ENCODE measurements around the gene COP1. TPM values are rescaled to one million over a fixed set of nuclear protein-coding genes. Genes with fewer than 3 reads are reported as not detected.

Gene COP1
- polyA plus RNA-seq, 3 donors = 44.0 to 74.2 (median 68.6) TPM

DNA sequence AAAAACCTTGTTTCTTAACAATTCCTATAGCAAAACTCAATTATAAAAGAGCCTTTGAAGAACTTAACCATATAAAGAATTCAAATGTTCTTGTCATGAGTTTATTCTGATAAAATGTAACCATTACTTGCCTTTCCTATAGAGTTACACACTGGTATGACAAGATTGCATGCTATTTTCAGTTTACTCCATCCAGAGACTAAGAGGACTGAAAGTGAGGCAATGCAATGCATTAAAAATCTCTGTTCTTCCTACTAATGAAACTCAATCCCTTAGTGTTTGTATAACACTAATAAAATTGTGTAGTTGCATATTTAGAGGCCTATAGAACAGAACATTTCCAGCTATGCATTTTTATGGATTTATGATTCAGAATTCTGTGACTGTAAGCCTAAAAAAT lies 88.1 kb downstream of the COP1 start:
- Mint-ChIP-seq H3K4me1 (no peaks in the 10 kb centered on the region), H3K27me3 (ENCODE audit: low read depth in 3 of 3) (peaks cover 0 to 2% (median 0%) of the 10 kb centered on the region in 3 donors), H3K9me3 (peaks cover 3 to 17% (median 7%) of the 10 kb centered on the region in 7 donors), H3K36me3 (peaks cover 36 to 56% of the 10 kb centered on the region in 2 donors), H3K4me3 (no peak overlapping the region), H3K27ac (no peak overlapping the region)
- H3K9ac ChIP-seq (ENCODE audit: insufficient read depth, low read length, poor library complexity, severe bottlenecking) = no peak overlapping the region
- no peaks in the 10 kb centered on the region for H3K4me1 ChIP-seq (ENCODE audit: control insufficient read depth in 1 of 2, insufficient read depth in 2 of 2, low read length in 2 of 2)
- no peak overlapping the region for H3K4me3 ChIP-seq (replicated peaks in 1 of 3; ENCODE audit: low read depth in 2 of 3, low read length in 3 of 3)
- peaks cover 0 to 6% of the 10 kb centered on the region in 2 donors for H3K9me3 ChIP-seq (replicated peaks in 1 of 2; ENCODE audit: control insufficient read depth in 1 of 2, insufficient read depth in 1 of 2, low read length in 2 of 2)
- peaks cover 64% of the 10 kb centered on the region for H4K20me1 ChIP-seq (ENCODE audit: insufficient read depth, low read length)
- H3K27ac ChIP-seq (ENCODE audit: low read depth in 1 of 2, low read length in 2 of 2) = no peak overlapping the region
- DNase-seq = no peak
- no peak overlapping the region for H2AFZ ChIP-seq (ENCODE audit: insufficient read depth, low read depth, low read length, poor library complexity, severe bottlenecking)
- peaks cover 8% of the 10 kb centered on the region for H3K79me2 ChIP-seq (ENCODE audit: insufficient read depth, low read length)
- H3K27me3 ChIP-seq (ENCODE audit: control insufficient read depth in 2 of 2, insufficient read depth in 2 of 2, low read length in 2 of 2) = no peaks in the 10 kb centered on the region
- H3K36me3 ChIP-seq (replicated peaks in 1 of 2; ENCODE audit: control insufficient read depth in 1 of 2, insufficient read depth in 2 of 2, low read length in 2 of 2) = peaks cover 36 to 69% of the 10 kb centered on the region in 2 donors
- H3K4me2 ChIP-seq (replicated peaks; ENCODE audit: extremely low read depth, low read length, poor library complexity, severe bottlenecking) = no peak overlapping the region
- intact Hi-C loops (cut with micrococcal nuclease) = no loop called here
- TF ChIP-seq, protein P1, sequence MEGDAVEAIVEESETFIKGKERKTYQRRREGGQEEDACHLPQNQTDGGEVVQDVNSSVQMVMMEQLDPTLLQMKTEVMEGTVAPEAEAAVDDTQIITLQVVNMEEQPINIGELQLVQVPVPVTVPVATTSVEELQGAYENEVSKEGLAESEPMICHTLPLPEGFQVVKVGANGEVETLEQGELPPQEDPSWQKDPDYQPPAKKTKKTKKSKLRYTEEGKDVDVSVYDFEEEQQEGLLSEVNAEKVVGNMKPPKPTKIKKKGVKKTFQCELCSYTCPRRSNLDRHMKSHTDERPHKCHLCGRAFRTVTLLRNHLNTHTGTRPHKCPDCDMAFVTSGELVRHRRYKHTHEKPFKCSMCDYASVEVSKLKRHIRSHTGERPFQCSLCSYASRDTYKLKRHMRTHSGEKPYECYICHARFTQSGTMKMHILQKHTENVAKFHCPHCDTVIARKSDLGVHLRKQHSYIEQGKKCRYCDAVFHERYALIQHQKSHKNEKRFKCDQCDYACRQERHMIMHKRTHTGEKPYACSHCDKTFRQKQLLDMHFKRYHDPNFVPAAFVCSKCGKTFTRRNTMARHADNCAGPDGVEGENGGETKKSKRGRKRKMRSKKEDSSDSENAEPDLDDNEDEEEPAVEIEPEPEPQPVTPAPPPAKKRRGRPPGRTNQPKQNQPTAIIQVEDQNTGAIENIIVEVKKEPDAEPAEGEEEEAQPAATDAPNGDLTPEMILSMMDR (IDR thresholded peaks at IDR 0.05) = no peak

DNA sequence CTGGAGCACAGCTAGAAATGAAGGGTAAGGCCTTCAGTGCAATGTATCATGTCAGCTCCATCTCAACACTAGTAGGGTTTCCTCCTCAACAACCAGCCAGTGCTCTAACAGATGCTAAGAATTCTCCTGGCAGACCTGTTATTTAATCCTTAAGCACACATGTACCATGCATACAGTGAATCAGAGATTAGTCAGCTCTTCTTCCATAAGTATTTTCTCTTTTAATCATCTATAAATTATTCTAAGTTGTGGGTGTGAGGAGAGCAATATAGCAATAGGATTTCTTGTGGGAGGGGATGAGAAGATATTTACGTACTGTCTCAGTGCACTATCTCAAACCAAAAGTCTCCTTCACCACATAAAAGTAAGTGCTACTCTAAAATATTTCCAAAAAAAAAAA lies 95.3 kb downstream of the COP1 start:
- Histone ChIP-seq H3K36me3 (replicated peaks in 1 of 2; ENCODE audit: control insufficient read depth in 1 of 2, insufficient read depth in 2 of 2, low read length in 2 of 2) (peaks cover 36 to 65% of the 10 kb centered on the region in 2 donors), H3K27ac (ENCODE audit: low read depth in 1 of 2, low read length in 2 of 2) (no peak overlapping the region), H2AFZ (ENCODE audit: insufficient read depth, low read depth, low read length, poor library complexity, severe bottlenecking) (no peak overlapping the region), H4K20me1 (ENCODE audit: insufficient read depth, low read length) (peaks cover 47% of the 10 kb centered on the region), H3K4me1 (ENCODE audit: control insufficient read depth in 1 of 2, insufficient read depth in 2 of 2, low read length in 2 of 2) (no peaks in the 10 kb centered on the region), H3K27me3 (ENCODE audit: control insufficient read depth in 2 of 2, insufficient read depth in 2 of 2, low read length in 2 of 2) (no peaks in the 10 kb centered on the region), H3K4me3 (replicated peaks in 1 of 3; ENCODE audit: low read depth in 2 of 3, low read length in 3 of 3) (no peak overlapping the region), H3K4me2 (replicated peaks; ENCODE audit: extremely low read depth, low read length, poor library complexity, severe bottlenecking) (no peak overlapping the region), H3K9ac (ENCODE audit: insufficient read depth, low read length, poor library complexity, severe bottlenecking) (no peak overlapping the region), H3K79me2 (ENCODE audit: insufficient read depth, low read length) (no peaks in the 10 kb centered on the region), H3K9me3 (replicated peaks in 1 of 2; ENCODE audit: control insufficient read depth in 1 of 2, insufficient read depth in 1 of 2, low read length in 2 of 2) (no peaks in the 10 kb centered on the region)
- Mint-ChIP-seq H3K36me3 (peaks cover 51 to 74% of the 10 kb centered on the region in 2 donors), H3K27me3 (ENCODE audit: low read depth in 3 of 3) (no peaks in the 10 kb centered on the region), H3K9me3 (peaks cover 0 to 5% (median 0%) of the 10 kb centered on the region in 7 donors), H3K4me1 (no peaks in the 10 kb centered on the region), H3K27ac (peak overlapping the region in 1 of 7 donors; percentile 8), H3K4me3 (no peak overlapping the region)
- no peak for DNase-seq
- intact Hi-C loops (cut with micrococcal nuclease) = no loop called here
- TF ChIP-seq, protein P1 (IDR thresholded peaks at IDR 0.05) = no peak
- WGBS (ENCODE audit: insufficient coverage) = no CpG with 5 or more reads among the region's 1 CpG

Measured in CD14-positive monocyte (primary cell).